Loucy (cell line): ENCODE data around the gene LKAAEAR1.
A peak's percentile ranks its signal among the peaks of the same experiment; 100 is the strongest.

Experiments used
- H2AFZ ChIP-seq: fragments of 200-600 bp; sonication (generic); 2 replicates; pipeline ENCODE4 v1.6.0; 2016; ENCODE audit warnings: antibody characterized with exemption, mild to moderate bottlenecking, low read length, moderate library complexity
- H3F3A ChIP-seq: fragments of 200-600 bp; 2 replicates; pipeline ENCODE4 v1.6.0; 2016; ENCODE audit warnings: antibody characterized with exemption, low read depth, mild to moderate bottlenecking
- H3K27me3 ChIP-seq: fragments of 200-600 bp; sonication (generic); 2 replicates; pipeline ENCODE4 v1.6.1; 2014; ENCODE audit warnings: low read length, mild to moderate bottlenecking; ENCODE audit not compliant: insufficient read depth, poor library complexity, severe bottlenecking
- H3K36me3 ChIP-seq: fragments of 200-600 bp; sonication (generic); 2 replicates; pipeline ENCODE4 v1.6.1; 2016; ENCODE audit warnings: low read length; ENCODE audit not compliant: insufficient read depth
- H3K4me1 ChIP-seq: fragments of 200-600 bp; sonication (generic); 2 replicates; pipeline ENCODE4 v1.5.1; 2014; ENCODE audit warnings: low read length, mild to moderate bottlenecking; ENCODE audit not compliant: insufficient read depth, poor library complexity, severe bottlenecking
- H3K4me2 ChIP-seq: fragments of 200-600 bp; sonication (generic); 2 replicates; pipeline ENCODE4 v1.6.0; 2014; ENCODE audit warnings: antibody characterized with exemption, low read length, low read depth, mild to moderate bottlenecking; ENCODE audit not compliant: poor library complexity, severe bottlenecking
- H3K4me3 ChIP-seq: fragments of 200-600 bp; sonication (generic); 2 replicates; pipeline ENCODE4 v1.5.1; 2014; ENCODE audit warnings: low read length, mild to moderate bottlenecking, mixed read lengths; ENCODE audit not compliant: poor library complexity, severe bottlenecking
- H3K79me2 ChIP-seq: fragments of 200-600 bp; sonication (generic); 2 replicates; pipeline ENCODE4 v1.6.1; 2014; ENCODE audit warnings: low read length; ENCODE audit not compliant: insufficient read depth
- H3K9ac ChIP-seq: fragments of 200-600 bp; sonication (generic); 2 replicates; pipeline ENCODE4 v1.6.0; 2014; ENCODE audit warnings: mild to moderate bottlenecking, low read depth, low read length, moderate library complexity; ENCODE audit not compliant: poor library complexity, severe bottlenecking
- H3K9me2 ChIP-seq: fragments of 200-600 bp; sonication (generic); replicated peaks from 2 replicates; pipeline ENCODE4 v1.6.1; 2016; ENCODE audit warnings: low read depth, low read length, mixed read lengths
- H3K9me3 ChIP-seq: fragments of 200-600 bp; sonication (generic); 2 replicates; pipeline ENCODE4 v1.6.1; 2014; ENCODE audit warnings: mild to moderate bottlenecking, antibody characterized with exemption, low read length, low read depth; ENCODE audit not compliant: insufficient read depth
- H4K20me1 ChIP-seq: fragments of 200-600 bp; sonication (generic); 2 replicates; pipeline ENCODE4 v1.6.0; 2014; ENCODE audit warnings: antibody characterized with exemption, low read length, mild to moderate bottlenecking; ENCODE audit not compliant: insufficient read depth, poor library complexity, severe bottlenecking
- EZH2phosphoT487 ChIP-seq: fragments of 200-600 bp; IDR thresholded peaks from 2 replicates; pipeline ENCODE4 v1.6.1; 2018; ENCODE audit warnings: antibody characterized with exemption, mild to moderate bottlenecking, moderate library complexity, borderline replicate concordance
- TF ChIP-seq, protein P1 (sequence below): fragments of 200-600 bp; sonication (generic); conservative IDR thresholded peaks from 2 replicates; pipeline ENCODE4 v1.5.1; 2014; ENCODE audit warnings: mild to moderate bottlenecking, antibody characterized with exemption, low read length

Gene LKAAEAR1

DNA sequence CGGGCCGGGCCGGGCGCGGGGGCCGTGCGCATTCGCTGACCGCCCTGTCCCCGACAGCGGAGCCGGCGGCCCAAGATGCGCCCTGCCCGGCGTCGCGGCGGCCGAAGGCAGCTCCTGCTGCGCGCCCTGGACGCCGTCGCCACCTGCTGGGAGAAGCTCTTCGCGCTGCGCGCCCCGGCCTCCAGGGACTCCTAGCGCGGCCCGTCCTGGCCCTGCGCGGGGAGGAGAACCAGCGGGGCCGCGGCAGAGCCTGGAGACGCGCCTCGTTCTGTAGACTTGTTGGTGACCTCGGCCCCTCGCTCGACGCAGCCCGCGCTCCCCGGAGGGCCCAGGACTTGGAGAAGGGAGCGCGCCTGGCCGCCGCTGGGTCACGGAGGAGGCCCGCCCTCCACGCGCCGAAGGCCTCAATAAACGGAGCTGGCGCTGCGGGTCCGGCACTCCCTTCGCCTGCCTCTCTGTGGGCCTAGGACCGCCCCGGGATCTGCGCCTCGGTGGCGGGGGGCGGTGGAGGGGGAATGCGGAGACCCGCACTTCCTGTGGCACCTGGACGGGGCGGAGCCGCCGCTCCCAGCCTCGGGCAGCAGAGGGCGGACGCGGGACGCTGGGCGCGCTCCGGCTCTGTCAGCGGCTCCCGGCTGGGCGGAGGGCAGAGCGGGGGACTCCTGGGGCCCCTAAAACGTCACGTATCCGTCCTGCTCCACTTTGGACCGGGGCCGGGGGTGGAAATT is 45.5 kb downstream of the LKAAEAR1 start:
- peaks cover 8% of the 10 kb centered on the region; the same call in 1 of the 2 replicates for H3K36me3 ChIP-seq
- peak overlapping the region; percentile 83 for H3K4me2 ChIP-seq
- H3K9me3 ChIP-seq: no peaks in the 10 kb centered on the region
- no peaks in the 10 kb centered on the region for H3K27me3 ChIP-seq
- no peaks in the 10 kb centered on the region for H4K20me1 ChIP-seq
- TF ChIP-seq EZH2phosphoT487: no peak
- TF ChIP-seq, protein P1, sequence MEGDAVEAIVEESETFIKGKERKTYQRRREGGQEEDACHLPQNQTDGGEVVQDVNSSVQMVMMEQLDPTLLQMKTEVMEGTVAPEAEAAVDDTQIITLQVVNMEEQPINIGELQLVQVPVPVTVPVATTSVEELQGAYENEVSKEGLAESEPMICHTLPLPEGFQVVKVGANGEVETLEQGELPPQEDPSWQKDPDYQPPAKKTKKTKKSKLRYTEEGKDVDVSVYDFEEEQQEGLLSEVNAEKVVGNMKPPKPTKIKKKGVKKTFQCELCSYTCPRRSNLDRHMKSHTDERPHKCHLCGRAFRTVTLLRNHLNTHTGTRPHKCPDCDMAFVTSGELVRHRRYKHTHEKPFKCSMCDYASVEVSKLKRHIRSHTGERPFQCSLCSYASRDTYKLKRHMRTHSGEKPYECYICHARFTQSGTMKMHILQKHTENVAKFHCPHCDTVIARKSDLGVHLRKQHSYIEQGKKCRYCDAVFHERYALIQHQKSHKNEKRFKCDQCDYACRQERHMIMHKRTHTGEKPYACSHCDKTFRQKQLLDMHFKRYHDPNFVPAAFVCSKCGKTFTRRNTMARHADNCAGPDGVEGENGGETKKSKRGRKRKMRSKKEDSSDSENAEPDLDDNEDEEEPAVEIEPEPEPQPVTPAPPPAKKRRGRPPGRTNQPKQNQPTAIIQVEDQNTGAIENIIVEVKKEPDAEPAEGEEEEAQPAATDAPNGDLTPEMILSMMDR: peak; percentile 63
- peaks cover 4% of the 10 kb centered on the region; the same call in 1 of the 2 replicates for H3F3A ChIP-seq
- peaks cover 59% of the 10 kb centered on the region for H3K4me1 ChIP-seq
- H3K4me3 ChIP-seq: peak overlapping the region; percentile 79
- H3K9me2 ChIP-seq: no peaks in the 10 kb centered on the region
- peak overlapping the region; percentile 97 for H2AFZ ChIP-seq
- no peaks in the 10 kb centered on the region for H3K79me2 ChIP-seq
- H3K9ac ChIP-seq: peak overlapping the region; percentile 77

DNA sequence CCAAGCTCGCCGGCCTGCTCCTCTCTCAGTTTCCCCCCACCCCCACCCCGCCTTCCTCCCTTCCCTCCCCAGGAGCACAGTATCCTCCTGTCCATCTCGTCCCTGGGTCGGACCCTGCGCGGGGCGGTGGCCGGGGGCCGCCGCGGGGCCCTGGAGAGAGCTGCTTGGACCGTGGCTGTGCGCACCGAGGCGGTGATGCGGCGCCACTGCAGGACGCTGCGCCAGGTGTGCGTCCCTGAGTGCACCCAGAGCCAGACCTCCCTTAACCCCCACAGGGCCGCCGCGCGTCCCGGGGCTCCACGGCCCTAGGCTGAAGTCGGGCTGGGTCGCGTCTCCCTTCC is 46.0 kb downstream of the LKAAEAR1 start:
- Histone ChIP-seq H3K36me3 (peaks cover 8% of the 10 kb centered on the region; the same call in 1 of the 2 replicates), H3K9me3 (no peaks in the 10 kb centered on the region), H3K4me1 (peaks cover 59% of the 10 kb centered on the region), H3K4me2 (peak overlapping the region; percentile 83), H3K9me2 (no peaks in the 10 kb centered on the region), H3K27me3 (no peaks in the 10 kb centered on the region), H3K9ac (peak overlapping the region; percentile 77), H3F3A (peaks cover 4% of the 10 kb centered on the region; the same call in 1 of the 2 replicates), H3K79me2 (no peaks in the 10 kb centered on the region), H3K4me3 (peak overlapping the region; percentile 79), H2AFZ (no peak overlapping the region), H4K20me1 (no peaks in the 10 kb centered on the region)
- TF ChIP-seq, protein P1: no peak
- no peak for TF ChIP-seq EZH2phosphoT487

DNA sequence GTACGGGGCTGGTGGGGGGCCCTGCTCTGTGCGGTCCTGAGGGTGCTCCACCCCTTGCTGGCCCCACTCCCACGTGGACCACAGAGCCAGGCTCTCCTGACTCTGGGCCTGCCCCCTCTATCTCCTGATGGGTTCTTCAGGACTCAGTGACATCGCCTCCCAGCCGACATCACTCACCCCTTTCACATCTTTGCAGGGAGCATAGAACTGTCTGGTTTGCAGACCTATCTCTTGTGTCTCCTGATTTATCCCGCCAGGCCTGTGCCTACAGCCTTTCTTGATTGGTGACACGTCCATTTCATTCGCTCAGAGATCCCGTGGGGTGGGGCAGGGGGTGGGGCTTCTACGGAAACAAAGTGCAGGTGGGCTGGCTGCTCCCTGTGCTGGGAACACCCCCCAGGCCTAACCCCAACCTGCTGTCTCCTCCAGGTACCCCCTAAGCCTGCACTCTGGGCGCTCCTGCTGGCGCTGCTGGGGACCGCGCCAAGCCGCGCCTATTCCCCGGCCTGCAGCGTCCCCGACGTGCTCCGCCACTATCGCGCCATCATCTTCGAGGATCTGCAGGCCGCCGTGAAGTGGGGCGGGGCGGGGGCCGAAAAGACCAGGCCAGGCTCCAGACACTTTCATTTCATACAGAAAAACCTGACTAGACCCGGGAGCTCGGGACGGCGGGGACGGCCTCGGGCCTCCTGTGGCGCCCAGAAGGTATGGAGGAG is 46.5 kb downstream of the LKAAEAR1 start:
- Histone ChIP-seq H3F3A (peaks cover 4% of the 10 kb centered on the region; the same call in 1 of the 2 replicates), H3K4me3 (no peak overlapping the region), H3K9me2 (no peaks in the 10 kb centered on the region), H3K79me2 (no peaks in the 10 kb centered on the region), H3K9me3 (no peaks in the 10 kb centered on the region), H3K4me1 (peaks cover 59% of the 10 kb centered on the region), H3K4me2 (peak overlapping the region; percentile 83), H4K20me1 (no peaks in the 10 kb centered on the region), H3K9ac (peak overlapping the region; percentile 77), H3K36me3 (peaks cover 8% of the 10 kb centered on the region; the same call in 1 of the 2 replicates), H3K27me3 (no peaks in the 10 kb centered on the region), H2AFZ (no peak overlapping the region)
- TF ChIP-seq, protein P1: no peak
- no peak for TF ChIP-seq EZH2phosphoT487
